Activated CD8-positive, alpha-beta T cell treated with anti-CD3 and anti-CD28 coated beads for 36 hours (primary cell): ENCODE measurements around the gene RHBDF2. TPM values are rescaled to one million over a fixed set of nuclear protein-coding genes. Genes with fewer than 3 reads are reported as not detected.

Source experiments
- ATAC-seq: fragments of 200-7000 bp; cut with Tn5 transposase; one replicate; pipeline ENCODE4 v1.10.0; 2021; ENCODE audit warnings: mild to moderate bottlenecking, moderate library complexity
- CTCF ChIA-PET: fragments of 350-600 bp; sonication (Branson Sonifier 250); formaldehyde crosslinking; loops from one replicate; lab custom pipeline; 2021; ENCODE audit warnings: antibody characterized with exemption; lab: Charles Lee
- POLR2A ChIA-PET: fragments of 350-600 bp; sonication (Branson Sonifier 250); formaldehyde crosslinking; loops from one replicate; lab custom pipeline; 2021; ENCODE audit warnings: antibody characterized with exemption; lab: Charles Lee
- DNase-seq: peaks from one replicate; pipeline ENCODE4 v3.0.0-alpha.2; 2020
- H3K27ac Mint-ChIP-seq: one replicate; pipeline ENCODE4 v1.8.0; 2021; ENCODE audit warnings: mild to moderate bottlenecking, mixed read lengths
- H3K27me3 Mint-ChIP-seq: one replicate; pipeline ENCODE4 v1.8.0; 2021; ENCODE audit warnings: mixed read lengths
- H3K36me3 Mint-ChIP-seq: one replicate; pipeline ENCODE4 v1.8.0; 2021; ENCODE audit warnings: low read depth, mixed read lengths
- H3K4me1 Mint-ChIP-seq: one replicate; pipeline ENCODE4 v1.8.0; 2021; ENCODE audit warnings: low read depth, mixed read lengths
- H3K4me3 Mint-ChIP-seq: one replicate; pipeline ENCODE4 v1.8.0; 2021; ENCODE audit warnings: mild to moderate bottlenecking, moderate library complexity, mixed read lengths
- H3K9me3 Mint-ChIP-seq: one replicate; pipeline ENCODE4 v1.8.0; 2021; ENCODE audit warnings: mixed read lengths
- intact Hi-C: fragments of 100-400 bp; cut with micrococcal nuclease; formaldehyde crosslinking; loops from one replicate; pipeline ENCODE4 v1.10.0; 2022
- total RNA-seq, 2 experiments: library from RNA; stranded (reverse); gene quantifications; one replicate each; pipeline ENCODE4 v1.2.3, GENCODE V29; 2021
- TF ChIP-seq, protein P1 (sequence below): fragments of 200-600 bp; IDR thresholded peaks from one replicate; pipeline ENCODE4 v1.8.0; 2022; ENCODE audit warnings: antibody characterized with exemption, mild to moderate bottlenecking

RHBDF2 gene
- total RNA-seq, 2 experiments from 2014 or later: 19.9 to 20.4 TPM

DNA sequence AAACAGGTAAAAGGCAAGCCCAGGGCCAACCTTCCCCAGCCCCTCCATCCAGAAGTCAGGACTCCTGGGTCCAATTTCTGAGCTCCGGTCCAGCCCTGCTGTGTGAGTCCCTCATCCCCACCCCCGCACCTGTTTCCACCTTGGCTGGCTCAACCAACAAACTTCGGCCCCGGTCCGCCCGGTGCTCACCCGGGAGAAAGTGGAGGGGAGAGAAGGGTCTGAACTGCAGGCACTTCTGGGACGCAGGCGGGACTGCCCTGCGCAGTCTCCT, 541 bp downstream of the RHBDF2 start:
- Mint-ChIP-seq H3K36me3 (no peaks in the 10 kb centered on the region), H3K27ac (peak overlapping the region; percentile 57), H3K4me3 (peak overlapping the region; percentile 90), H3K4me1 (peaks cover 40% of the 10 kb centered on the region), H3K27me3 (no peaks in the 10 kb centered on the region), H3K9me3 (no peaks in the 10 kb centered on the region)
- ATAC-seq (no peak), DNase-seq (no peak)
- TF ChIP-seq, protein P1, sequence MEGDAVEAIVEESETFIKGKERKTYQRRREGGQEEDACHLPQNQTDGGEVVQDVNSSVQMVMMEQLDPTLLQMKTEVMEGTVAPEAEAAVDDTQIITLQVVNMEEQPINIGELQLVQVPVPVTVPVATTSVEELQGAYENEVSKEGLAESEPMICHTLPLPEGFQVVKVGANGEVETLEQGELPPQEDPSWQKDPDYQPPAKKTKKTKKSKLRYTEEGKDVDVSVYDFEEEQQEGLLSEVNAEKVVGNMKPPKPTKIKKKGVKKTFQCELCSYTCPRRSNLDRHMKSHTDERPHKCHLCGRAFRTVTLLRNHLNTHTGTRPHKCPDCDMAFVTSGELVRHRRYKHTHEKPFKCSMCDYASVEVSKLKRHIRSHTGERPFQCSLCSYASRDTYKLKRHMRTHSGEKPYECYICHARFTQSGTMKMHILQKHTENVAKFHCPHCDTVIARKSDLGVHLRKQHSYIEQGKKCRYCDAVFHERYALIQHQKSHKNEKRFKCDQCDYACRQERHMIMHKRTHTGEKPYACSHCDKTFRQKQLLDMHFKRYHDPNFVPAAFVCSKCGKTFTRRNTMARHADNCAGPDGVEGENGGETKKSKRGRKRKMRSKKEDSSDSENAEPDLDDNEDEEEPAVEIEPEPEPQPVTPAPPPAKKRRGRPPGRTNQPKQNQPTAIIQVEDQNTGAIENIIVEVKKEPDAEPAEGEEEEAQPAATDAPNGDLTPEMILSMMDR: no peak
- ChIA-PET CTCF (interaction anchor here (1.9 to 4.7 kb wide), 3 partner anchors 23 to 103 kb away, joined by 5 to 20 read pairs (median 11); partner anchors contain the start of gene AANAT), POLR2A (interaction anchor here (0.9 to 4.3 kb wide), 7 partner anchors 9 to 116 kb away, joined by 3 to 16 read pairs (median 5); partner anchors contain the start of genes AANAT and SPHK1)
- intact Hi-C loops: no loop called here

DNA sequence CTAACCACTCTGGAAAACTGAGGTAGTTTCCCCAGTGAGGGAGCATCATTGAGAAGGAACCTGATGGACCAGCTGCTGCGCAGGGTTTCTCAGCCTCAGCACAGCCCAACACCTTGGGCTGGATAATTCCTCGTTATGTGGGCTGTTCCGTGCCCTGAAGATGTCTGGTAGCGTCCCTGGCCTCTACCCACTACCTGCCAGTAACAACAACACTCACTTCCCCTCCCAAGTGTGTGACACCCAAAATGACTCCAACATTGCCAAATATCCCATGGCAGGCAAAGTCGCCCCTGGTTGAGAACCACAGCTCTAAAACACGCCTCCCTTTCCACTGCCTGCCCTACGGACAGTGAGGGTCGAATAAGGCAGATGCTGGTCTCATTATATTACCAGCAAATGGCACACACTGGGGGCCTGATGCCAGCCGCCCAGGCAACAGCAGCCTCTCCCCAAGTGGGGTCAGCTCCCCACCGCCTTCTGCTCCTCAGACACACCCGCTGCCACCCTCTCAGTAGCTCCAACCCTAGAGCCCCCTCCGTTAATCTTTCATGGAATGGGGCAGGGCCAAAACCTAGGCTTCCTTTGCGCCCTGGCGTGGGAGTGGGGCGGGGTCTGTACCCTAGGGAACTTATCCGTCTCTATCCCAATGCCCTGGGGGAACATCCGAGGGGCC, 1.0 kb downstream of the RHBDF2 start:
- ChIA-PET POLR2A (interaction anchor here (0.9 to 4.3 kb wide), 10 partner anchors 9 to 429 kb away, joined by 3 to 16 read pairs (median 4); partner anchors contain the start of genes AANAT and SPHK1), CTCF (interaction anchor here (1.0 to 4.7 kb wide), 5 partner anchors 10 to 103 kb away, joined by 3 to 20 read pairs (median 5); partner anchors contain the start of gene AANAT)
- H3K27ac Mint-ChIP-seq: peak overlapping the region; percentile 57

GRCh38 chr17:76499267-76499667, 2.0 kb downstream of the RHBDF2 start:
- Mint-ChIP-seq H3K4me1 (peaks cover 48% of the 10 kb centered on the region), H3K27ac (peak overlapping the region; percentile 38), H3K27me3 (no peaks in the 10 kb centered on the region), H3K9me3 (no peaks in the 10 kb centered on the region), H3K4me3 (peak overlapping the region; percentile 90), H3K36me3 (no peaks in the 10 kb centered on the region)
- TF ChIP-seq, protein P1: no peak
- ATAC-seq (no peak), DNase-seq (no peak)
- intact Hi-C loops: no loop called here
- POLR2A ChIA-PET: interaction anchor here (1.0 to 4.3 kb wide), 5 partner anchors 9 to 115 kb away, joined by 4 to 16 read pairs (median 6); partner anchors contain the start of genes AANAT and SPHK1
- CTCF ChIA-PET: interaction anchor here (0.6 to 4.7 kb wide), 10 partner anchors 8 to 102 kb away, joined by 3 to 20 read pairs (median 3); partner anchors contain the start of gene AANAT

More for the DNA sequence above, 1.0 kb downstream of the RHBDF2 start:
- Mint-ChIP-seq H3K4me3 (peak overlapping the region; percentile 90), H3K9me3 (no peaks in the 10 kb centered on the region), H3K4me1 (peaks cover 42% of the 10 kb centered on the region), H3K36me3 (no peaks in the 10 kb centered on the region), H3K27me3 (no peaks in the 10 kb centered on the region)
- ATAC-seq (no peak), DNase-seq (no peak)
- TF ChIP-seq, protein P1: no peak
- intact Hi-C loops: no loop called here

GRCh38 chr17:76498876-76499251, 2.4 kb downstream of the RHBDF2 start:
- peaks cover 49% of the 10 kb centered on the region for H3K4me1 Mint-ChIP-seq
- H3K27ac Mint-ChIP-seq: no peak overlapping the region
- H3K36me3 Mint-ChIP-seq: no peaks in the 10 kb centered on the region
- no peak overlapping the region for H3K4me3 Mint-ChIP-seq
- TF ChIP-seq, protein P1: no peak
- CTCF ChIA-PET: interaction anchor here (0.8 to 4.7 kb wide), 7 partner anchors 8 to 88 kb away, joined by 3 to 20 read pairs (median 3); partner anchors contain the start of gene AANAT
- H3K27me3 Mint-ChIP-seq: no peaks in the 10 kb centered on the region
- ATAC-seq (no peak), DNase-seq (no peak)
- H3K9me3 Mint-ChIP-seq: no peaks in the 10 kb centered on the region
- POLR2A ChIA-PET: interaction anchor here (1.0 to 4.3 kb wide), 4 partner anchors 8 to 114 kb away, joined by 4 to 16 read pairs (median 8); partner anchors contain the start of genes AANAT and SPHK1
- intact Hi-C loops: no loop called here
